Ishikawa (cell line): ENCODE results near the gene LIPG.

Source experiments
- CEBPB ChIP-seq: IDR thresholded peaks from 2 replicates; pipeline ENCODE4 v1.6.1; 2012
- EP300 ChIP-seq: IDR thresholded peaks from 2 replicates; pipeline ENCODE4 v1.6.1; 2012; ENCODE audit warnings: borderline replicate concordance
- FOXM1 ChIP-seq: IDR thresholded peaks from 2 replicates; pipeline ENCODE4 v1.6.1; 2012; ENCODE audit warnings: low read depth, borderline replicate concordance
- NFIC ChIP-seq: IDR thresholded peaks from 2 replicates; pipeline ENCODE4 v1.6.1; 2012
- RAD21 ChIP-seq: IDR thresholded peaks from 2 replicates; pipeline ENCODE4 v1.6.1; 2012; ENCODE audit warnings: low read depth
- TAF1 ChIP-seq: IDR thresholded peaks from 2 replicates; pipeline ENCODE4 v1.6.1; 2012; ENCODE audit warnings: low read depth, mild to moderate bottlenecking
- TEAD4 ChIP-seq: IDR thresholded peaks from 2 replicates; pipeline ENCODE4 v1.6.1; 2012
- YY1 ChIP-seq: IDR thresholded peaks from 2 replicates; pipeline ENCODE4 v1.6.1; 2012; ENCODE audit warnings: low read depth
- TF ChIP-seq, protein P1 (sequence below): IDR thresholded peaks from 2 replicates; pipeline ENCODE4 v1.6.1; 2012
- TF ChIP-seq, protein P2 (sequence below): IDR thresholded peaks from 2 replicates; pipeline ENCODE4 v1.6.1; 2012; ENCODE audit warnings: low read depth, mild to moderate bottlenecking
- TF ChIP-seq, protein P3 (sequence below): IDR thresholded peaks from 2 replicates; pipeline ENCODE4 v1.6.1; 2012

DNA sequence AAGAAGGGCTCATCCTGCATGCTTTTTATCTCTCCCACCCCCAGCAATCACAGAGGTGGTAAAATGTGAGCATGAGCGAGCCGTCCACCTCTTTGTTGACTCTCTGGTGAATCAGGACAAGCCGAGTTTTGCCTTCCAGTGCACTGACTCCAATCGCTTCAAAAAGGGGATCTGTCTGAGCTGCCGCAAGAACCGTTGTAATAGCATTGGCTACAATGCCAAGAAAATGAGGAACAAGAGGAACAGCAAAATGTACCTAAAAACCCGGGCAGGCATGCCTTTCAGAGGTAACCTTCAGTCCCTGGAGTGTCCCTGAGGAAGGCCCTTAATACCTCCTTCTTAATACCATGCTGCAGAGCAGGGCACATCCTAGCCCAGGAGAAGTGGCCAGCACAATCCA, 19.5 kb downstream of the LIPG start:
- TF ChIP-seq, protein P1, sequence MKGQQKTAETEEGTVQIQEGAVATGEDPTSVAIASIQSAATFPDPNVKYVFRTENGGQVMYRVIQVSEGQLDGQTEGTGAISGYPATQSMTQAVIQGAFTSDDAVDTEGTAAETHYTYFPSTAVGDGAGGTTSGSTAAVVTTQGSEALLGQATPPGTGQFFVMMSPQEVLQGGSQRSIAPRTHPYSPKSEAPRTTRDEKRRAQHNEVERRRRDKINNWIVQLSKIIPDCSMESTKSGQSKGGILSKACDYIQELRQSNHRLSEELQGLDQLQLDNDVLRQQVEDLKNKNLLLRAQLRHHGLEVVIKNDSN = no peak
- TF ChIP-seq CEBPB (no peak), RAD21 (no peak), TAF1 (no peak), YY1 (no peak), EP300 (no peak), FOXM1 (no peak), TEAD4 (no peak), NFIC (no peak)
- TF ChIP-seq, protein P2, sequence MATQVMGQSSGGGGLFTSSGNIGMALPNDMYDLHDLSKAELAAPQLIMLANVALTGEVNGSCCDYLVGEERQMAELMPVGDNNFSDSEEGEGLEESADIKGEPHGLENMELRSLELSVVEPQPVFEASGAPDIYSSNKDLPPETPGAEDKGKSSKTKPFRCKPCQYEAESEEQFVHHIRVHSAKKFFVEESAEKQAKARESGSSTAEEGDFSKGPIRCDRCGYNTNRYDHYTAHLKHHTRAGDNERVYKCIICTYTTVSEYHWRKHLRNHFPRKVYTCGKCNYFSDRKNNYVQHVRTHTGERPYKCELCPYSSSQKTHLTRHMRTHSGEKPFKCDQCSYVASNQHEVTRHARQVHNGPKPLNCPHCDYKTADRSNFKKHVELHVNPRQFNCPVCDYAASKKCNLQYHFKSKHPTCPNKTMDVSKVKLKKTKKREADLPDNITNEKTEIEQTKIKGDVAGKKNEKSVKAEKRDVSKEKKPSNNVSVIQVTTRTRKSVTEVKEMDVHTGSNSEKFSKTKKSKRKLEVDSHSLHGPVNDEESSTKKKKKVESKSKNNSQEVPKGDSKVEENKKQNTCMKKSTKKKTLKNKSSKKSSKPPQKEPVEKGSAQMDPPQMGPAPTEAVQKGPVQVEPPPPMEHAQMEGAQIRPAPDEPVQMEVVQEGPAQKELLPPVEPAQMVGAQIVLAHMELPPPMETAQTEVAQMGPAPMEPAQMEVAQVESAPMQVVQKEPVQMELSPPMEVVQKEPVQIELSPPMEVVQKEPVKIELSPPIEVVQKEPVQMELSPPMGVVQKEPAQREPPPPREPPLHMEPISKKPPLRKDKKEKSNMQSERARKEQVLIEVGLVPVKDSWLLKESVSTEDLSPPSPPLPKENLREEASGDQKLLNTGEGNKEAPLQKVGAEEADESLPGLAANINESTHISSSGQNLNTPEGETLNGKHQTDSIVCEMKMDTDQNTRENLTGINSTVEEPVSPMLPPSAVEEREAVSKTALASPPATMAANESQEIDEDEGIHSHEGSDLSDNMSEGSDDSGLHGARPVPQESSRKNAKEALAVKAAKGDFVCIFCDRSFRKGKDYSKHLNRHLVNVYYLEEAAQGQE = no peak
- TF ChIP-seq, protein P3, sequence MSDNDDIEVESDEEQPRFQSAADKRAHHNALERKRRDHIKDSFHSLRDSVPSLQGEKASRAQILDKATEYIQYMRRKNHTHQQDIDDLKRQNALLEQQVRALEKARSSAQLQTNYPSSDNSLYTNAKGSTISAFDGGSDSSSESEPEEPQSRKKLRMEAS = no peak
